ENCODE measurements around the gene RFNG.

DNA sequence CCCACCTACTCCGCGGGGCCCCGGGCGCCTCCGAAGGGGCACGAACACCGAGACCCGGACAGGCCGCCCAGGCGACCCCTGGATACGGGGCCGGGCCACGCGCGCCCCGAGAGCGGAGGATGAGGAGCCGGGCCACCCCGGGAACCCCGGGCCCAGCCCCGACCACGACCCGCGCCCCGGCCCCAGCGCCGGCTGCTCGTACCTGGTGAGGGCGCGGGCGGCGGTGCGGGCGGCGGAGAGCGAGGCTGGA, 46.2 kb upstream of the RFNG start:
- no peak for TF ChIP-seq EP300 (IDR thresholded peaks at IDR 0.05)
- no peak for TF ChIP-seq POLR2AphosphoS5 (IDR thresholded peaks at IDR 0.05)
- TF ChIP-seq POLR2A (IDR thresholded peaks at IDR 0.05) = no peak

All from suprapubic skin (tissue), 4 donors.